ENCODE results near the gene MYH11. TPM values are rescaled to one million over a fixed set of nuclear protein-coding genes. Genes with fewer than 3 reads are reported as not detected.

Gene MYH11
- total and polyA plus RNA-seq, 2 of the 13 experiments (the other 11 are each of a cell fraction or from before 2014, with no cell fraction given) = not detected

DNA sequence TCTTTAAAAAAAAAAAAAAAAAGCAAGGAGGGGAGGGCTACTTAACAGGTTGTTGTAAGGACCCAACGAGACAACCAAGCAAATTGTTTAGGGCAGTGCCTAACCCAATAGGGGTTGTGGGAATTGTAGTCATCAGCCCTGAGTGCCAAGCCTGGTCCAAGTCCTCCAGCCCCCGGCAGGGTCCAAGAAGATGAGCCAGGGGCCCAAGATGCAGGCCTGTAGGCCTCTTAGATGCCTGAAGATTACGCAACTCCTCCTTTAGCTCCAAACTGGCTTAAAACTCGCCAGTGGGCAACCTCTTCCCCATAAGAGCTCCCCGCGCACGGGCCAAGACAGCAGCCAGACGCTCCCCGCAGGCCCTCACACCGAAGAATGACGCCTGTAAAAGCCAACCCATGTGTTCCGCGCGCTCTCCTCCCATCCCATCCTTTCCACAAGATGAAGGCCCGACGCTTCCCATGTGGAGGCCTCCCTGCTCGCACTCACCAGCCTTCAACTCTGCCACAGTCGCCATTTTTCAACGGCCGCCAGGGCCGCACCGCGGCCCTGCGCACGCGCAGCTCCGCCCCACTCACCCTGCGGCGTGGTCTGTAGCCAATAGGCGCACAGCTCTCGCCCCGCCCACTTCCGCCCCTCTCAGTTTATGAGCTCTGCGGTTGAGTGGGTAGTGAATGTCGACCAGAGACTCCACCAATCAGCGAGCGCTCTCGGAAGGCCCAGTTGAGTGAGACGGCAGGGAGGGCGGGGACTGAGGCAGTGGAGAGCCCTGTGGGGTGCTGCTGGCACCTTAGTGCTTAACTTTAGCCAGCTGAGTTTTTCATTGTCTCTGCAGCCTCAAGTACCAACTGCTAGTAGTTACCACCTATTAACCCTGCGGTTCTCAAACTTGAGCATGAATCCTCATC lies 31.5 kb upstream of the MYH11 start, which contains the start of gene CEP20 (continued):
- TF ChIP-seq, protein P1, sequence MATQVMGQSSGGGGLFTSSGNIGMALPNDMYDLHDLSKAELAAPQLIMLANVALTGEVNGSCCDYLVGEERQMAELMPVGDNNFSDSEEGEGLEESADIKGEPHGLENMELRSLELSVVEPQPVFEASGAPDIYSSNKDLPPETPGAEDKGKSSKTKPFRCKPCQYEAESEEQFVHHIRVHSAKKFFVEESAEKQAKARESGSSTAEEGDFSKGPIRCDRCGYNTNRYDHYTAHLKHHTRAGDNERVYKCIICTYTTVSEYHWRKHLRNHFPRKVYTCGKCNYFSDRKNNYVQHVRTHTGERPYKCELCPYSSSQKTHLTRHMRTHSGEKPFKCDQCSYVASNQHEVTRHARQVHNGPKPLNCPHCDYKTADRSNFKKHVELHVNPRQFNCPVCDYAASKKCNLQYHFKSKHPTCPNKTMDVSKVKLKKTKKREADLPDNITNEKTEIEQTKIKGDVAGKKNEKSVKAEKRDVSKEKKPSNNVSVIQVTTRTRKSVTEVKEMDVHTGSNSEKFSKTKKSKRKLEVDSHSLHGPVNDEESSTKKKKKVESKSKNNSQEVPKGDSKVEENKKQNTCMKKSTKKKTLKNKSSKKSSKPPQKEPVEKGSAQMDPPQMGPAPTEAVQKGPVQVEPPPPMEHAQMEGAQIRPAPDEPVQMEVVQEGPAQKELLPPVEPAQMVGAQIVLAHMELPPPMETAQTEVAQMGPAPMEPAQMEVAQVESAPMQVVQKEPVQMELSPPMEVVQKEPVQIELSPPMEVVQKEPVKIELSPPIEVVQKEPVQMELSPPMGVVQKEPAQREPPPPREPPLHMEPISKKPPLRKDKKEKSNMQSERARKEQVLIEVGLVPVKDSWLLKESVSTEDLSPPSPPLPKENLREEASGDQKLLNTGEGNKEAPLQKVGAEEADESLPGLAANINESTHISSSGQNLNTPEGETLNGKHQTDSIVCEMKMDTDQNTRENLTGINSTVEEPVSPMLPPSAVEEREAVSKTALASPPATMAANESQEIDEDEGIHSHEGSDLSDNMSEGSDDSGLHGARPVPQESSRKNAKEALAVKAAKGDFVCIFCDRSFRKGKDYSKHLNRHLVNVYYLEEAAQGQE (IDR thresholded peaks at IDR 0.05; ENCODE audit: borderline replicate concordance in 1 of 2, low read depth in 1 of 2, low read length in 2 of 2) = no peak; a peak in 2 of 4 replicates
- TF ChIP-seq SAP130 (CRISPR knock-in tag; IDR thresholded peaks at IDR 0.05; ENCODE audit: low read depth) = peak; percentile 92
- TF ChIP-seq, protein P2, sequence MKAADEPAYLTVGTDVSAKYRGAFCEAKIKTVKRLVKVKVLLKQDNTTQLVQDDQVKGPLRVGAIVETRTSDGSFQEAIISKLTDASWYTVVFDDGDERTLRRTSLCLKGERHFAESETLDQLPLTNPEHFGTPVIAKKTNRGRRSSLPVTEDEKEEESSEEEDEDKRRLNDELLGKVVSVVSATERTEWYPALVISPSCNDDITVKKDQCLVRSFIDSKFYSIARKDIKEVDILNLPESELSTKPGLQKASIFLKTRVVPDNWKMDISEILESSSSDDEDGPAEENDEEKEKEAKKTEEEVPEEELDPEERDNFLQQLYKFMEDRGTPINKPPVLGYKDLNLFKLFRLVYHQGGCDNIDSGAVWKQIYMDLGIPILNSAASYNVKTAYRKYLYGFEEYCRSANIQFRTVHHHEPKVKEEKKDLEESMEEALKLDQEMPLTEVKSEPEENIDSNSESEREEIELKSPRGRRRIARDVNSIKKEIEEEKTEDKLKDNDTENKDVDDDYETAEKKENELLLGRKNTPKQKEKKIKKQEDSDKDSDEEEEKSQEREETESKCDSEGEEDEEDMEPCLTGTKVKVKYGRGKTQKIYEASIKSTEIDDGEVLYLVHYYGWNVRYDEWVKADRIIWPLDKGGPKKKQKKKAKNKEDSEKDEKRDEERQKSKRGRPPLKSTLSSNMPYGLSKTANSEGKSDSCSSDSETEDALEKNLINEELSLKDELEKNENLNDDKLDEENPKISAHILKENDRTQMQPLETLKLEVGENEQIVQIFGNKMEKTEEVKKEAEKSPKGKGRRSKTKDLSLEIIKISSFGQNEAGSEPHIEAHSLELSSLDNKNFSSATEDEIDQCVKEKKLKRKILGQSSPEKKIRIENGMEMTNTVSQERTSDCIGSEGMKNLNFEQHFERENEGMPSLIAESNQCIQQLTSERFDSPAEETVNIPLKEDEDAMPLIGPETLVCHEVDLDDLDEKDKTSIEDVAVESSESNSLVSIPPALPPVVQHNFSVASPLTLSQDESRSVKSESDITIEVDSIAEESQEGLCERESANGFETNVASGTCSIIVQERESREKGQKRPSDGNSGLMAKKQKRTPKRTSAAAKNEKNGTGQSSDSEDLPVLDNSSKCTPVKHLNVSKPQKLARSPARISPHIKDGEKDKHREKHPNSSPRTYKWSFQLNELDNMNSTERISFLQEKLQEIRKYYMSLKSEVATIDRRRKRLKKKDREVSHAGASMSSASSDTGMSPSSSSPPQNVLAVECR (CRISPR knock-in tag; IDR thresholded peaks at IDR 0.05; ENCODE audit: borderline replicate concordance) = peak; percentile 92
- TF ChIP-seq, protein P3, sequence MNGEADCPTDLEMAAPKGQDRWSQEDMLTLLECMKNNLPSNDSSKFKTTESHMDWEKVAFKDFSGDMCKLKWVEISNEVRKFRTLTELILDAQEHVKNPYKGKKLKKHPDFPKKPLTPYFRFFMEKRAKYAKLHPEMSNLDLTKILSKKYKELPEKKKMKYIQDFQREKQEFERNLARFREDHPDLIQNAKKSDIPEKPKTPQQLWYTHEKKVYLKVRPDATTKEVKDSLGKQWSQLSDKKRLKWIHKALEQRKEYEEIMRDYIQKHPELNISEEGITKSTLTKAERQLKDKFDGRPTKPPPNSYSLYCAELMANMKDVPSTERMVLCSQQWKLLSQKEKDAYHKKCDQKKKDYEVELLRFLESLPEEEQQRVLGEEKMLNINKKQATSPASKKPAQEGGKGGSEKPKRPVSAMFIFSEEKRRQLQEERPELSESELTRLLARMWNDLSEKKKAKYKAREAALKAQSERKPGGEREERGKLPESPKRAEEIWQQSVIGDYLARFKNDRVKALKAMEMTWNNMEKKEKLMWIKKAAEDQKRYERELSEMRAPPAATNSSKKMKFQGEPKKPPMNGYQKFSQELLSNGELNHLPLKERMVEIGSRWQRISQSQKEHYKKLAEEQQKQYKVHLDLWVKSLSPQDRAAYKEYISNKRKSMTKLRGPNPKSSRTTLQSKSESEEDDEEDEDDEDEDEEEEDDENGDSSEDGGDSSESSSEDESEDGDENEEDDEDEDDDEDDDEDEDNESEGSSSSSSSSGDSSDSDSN (CRISPR knock-in tag; IDR thresholded peaks at IDR 0.05) = peak; percentile 34; the same call in 1 of the 2 replicates
- TF ChIP-seq TSC22D2 (CRISPR knock-in tag; IDR thresholded peaks at IDR 0.05; ENCODE audit: borderline replicate concordance) = peak; percentile 75
- TF ChIP-seq POLR2G (IDR thresholded peaks at IDR 0.05; ENCODE audit: low read depth, low read length) = peak; percentile 95
- TF ChIP-seq NR2C2 (CRISPR knock-in tag; IDR thresholded peaks at IDR 0.05; ENCODE audit: borderline replicate concordance) = peak; percentile 51; the same call in 1 of the 2 replicates
- no peak for TF ChIP-seq FOXK2 (IDR thresholded peaks at IDR 0.05)
- TF ChIP-seq HNRNPL (IDR thresholded peaks at IDR 0.05; ENCODE audit: low read depth, low read length) = peak; percentile 74; the same call in 1 of the 2 replicates
- TF ChIP-seq MTA3 (CRISPR knock-in tag; IDR thresholded peaks at IDR 0.05) = no peak
- peak; percentile 26; the same call in 1 of the 2 replicates for TF ChIP-seq NCOA2 (CRISPR knock-in tag; IDR thresholded peaks at IDR 0.05)
- peak; percentile 72 for TF ChIP-seq YEATS2 (CRISPR knock-in tag; IDR thresholded peaks at IDR 0.05; ENCODE audit: borderline replicate concordance)
- peak; percentile 29; the same call in 1 of the 2 replicates for TF ChIP-seq ETV5 (CRISPR knock-in tag; IDR thresholded peaks at IDR 0.05; ENCODE audit: borderline replicate concordance)
- peak; percentile 65; the same call in 1 of the 2 replicates for TF ChIP-seq SMAD9 (CRISPR knock-in tag; IDR thresholded peaks at IDR 0.05)
- TF ChIP-seq ZEB1 (IDR thresholded peaks at IDR 0.05; ENCODE audit: insufficient replicate concordance, low read depth) = no peak
- TF ChIP-seq, protein P4, sequence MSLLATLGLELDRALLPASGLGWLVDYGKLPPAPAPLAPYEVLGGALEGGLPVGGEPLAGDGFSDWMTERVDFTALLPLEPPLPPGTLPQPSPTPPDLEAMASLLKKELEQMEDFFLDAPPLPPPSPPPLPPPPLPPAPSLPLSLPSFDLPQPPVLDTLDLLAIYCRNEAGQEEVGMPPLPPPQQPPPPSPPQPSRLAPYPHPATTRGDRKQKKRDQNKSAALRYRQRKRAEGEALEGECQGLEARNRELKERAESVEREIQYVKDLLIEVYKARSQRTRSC (CRISPR knock-in tag; IDR thresholded peaks at IDR 0.05; ENCODE audit: low read depth) = 0 out of 2 replicates have a peak, but pooled peaks have one; percentile 14
- peak; percentile 86 for TF ChIP-seq CBFB (CRISPR knock-in tag; IDR thresholded peaks at IDR 0.05)

All from HepG2 (cell line).